ENCODE results near the gene AOAH.
"Not testable (repeated sequence)": the region's sequence is repeated elsewhere in the genome, so short reads cannot be mapped to it uniquely, and the experiment has no call there.

Gene AOAH

DNA sequence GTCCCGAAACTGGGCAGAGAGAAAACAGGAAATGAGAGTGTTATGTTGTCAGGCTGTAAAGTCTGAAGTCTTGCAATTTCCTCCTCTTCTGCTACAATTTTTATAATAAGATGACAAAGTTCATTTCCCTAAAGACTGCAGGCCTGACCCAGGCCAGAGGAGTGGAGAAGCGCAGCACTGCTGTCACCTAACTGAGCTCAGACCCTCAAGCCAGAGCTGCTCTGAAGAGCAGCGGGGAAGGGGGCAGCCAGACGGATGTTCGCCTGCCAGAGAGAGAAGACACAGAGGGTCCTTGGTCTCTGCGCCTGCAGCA is 12.6 kb upstream of the AOAH start:
- DNase-seq = peak; percentile 85 to 90

DNA sequence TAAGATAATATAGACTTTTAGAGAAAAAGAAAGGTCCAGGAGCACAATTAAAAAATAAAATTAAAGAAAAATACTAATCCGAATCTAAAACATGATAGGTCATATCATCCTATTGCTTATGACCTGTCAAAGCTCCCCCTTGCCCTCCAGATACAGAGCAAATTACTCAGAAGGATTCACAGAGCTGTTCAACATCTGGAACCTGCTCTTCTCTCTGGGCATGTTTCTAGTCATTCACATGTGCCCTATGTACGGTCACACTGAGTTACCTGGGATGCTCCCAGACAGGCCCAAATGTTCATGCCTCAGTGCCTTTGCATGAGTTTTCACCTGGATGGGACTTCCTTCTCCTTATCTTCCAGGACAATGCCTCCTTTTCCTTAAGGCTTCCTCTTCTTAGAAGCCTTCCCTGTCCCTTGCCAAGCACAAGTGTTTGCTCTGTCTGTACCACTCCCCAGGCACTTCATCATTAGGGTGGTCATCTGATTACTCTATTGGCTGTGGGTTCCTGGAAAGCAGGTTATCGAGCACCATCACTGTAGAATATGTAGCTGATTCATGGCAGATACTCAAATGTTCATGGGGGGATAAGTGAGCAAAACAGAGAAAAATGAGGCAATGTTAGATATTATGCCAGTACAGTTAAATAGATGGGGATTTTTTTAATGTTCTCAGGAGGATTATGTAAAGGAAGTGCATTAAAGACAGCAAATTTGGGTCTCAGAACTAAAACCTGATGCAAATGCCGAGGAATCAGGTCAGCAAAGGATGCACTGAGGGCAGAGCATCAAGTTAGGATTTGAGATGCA is 12.0 kb upstream of the AOAH start:
- DNase-seq = no peak

DNA sequence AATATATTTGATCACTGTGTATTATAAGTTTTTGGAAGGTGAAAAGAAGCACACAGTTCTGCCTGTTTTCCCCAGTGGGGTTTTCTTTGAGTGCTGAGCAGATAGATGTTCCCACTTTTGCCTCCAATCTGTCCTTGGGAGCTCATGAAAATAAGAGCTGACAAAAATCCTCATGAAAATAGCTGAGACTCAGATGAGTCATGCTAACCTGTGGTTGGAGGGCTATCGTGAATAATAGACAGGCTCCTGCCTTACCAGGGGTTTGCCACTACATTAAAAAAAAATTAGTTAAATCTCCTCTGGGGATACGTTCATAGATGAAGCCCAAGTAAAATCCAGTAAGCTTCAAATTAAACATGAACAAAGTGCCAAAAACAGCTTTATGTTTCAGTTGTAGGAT is 10.9 kb upstream of the AOAH start:
- no peak for DNase-seq

DNA sequence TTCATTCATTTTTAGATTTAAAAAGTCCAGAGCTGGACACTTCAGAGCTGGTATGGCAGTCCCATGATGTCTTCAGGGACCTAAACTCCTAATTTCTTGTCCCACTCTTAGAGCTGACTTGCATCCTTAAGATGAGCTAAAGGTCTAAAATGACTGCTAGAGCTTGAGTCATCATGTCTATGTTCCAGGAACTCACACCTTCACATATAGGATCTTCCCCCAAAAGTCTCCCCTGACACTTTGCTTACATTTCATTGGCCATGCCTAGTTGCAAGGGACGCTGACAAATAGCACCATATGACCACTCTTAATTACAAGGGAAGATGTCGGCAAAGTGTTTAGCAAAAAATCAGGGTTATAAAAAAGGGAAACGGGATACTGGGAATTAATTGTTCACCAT is 10.4 kb upstream of the AOAH start:
- no peak for DNase-seq

DNA sequence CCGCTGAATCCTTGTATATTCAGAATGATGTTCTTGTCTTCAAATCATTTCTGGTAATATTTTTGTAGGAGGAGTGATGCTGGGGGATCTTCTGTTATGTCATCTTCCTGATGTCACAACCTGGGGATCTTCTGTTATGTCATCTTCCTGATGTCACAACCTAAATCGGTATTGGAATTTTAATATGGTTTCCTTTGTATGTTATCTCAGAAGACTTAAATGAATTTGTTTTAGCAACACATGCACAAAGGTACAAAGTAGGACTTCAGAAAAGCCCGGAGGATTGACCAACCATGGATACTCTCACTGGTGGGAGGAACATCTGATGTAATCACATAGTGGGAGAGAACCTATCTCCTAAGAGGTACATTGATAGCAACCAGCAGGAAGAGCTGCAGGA is 9.1 kb upstream of the AOAH start:
- DNase-seq = no peak

DNA sequence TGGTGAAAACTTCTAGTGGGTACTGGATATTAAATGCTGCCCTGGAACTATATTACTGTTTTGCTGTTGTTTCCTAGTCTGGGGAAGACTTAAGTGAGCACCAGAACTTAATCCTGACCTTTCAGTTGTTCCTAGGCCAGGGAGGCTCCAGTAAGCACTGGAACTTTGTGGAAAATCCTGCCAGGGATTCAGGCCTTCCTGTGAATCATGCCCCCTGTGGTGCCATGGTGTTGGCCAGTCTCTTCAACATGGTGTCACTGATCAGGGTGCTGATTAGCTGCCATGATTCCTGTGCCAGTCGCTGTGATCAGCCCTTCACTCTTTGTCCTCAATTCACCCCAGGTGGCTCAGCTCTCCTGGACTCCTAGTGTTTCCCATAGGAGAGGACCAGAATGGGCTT is 8.5 kb upstream of the AOAH start:
- no peak for DNase-seq

DNA sequence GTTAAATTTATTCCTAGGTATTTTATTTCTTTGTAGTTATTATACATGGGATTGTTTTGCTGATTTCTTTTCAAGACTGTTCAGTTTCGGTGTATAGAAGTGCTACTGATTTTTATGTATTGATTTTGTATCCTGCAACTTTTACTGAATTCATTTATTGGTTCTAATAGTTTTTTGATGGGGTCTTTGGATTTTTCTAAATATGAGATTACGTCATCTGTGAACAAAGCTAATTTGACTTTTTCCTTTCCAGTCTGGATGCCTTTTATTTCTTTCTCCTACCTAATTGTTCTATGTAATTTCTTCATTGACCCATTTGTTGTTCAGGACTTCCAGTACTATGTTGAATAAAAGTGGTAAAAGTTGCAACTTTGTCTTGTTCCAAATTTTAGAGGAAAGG is 5.8 kb upstream of the AOAH start:
- DNase-seq = no peak

DNA sequence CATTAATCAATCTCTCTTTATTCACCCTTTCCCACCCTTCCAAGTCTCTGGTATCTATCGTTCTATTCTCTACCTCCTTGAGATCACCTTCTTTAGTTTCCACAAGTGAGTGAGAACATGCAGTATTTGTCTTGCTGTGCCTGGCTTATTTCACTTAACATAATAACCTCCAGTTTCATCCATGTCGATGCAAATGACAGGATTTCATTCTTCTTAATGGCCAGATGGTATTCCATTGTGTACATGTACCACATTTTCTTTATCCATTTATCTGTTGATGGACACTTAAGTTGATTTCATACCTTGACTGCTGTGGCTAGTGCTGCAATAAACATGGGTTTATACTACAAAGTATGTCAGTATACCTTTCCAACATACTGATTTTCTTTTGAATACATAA is 3.8 kb upstream of the AOAH start:
- no peak for DNase-seq

DNA sequence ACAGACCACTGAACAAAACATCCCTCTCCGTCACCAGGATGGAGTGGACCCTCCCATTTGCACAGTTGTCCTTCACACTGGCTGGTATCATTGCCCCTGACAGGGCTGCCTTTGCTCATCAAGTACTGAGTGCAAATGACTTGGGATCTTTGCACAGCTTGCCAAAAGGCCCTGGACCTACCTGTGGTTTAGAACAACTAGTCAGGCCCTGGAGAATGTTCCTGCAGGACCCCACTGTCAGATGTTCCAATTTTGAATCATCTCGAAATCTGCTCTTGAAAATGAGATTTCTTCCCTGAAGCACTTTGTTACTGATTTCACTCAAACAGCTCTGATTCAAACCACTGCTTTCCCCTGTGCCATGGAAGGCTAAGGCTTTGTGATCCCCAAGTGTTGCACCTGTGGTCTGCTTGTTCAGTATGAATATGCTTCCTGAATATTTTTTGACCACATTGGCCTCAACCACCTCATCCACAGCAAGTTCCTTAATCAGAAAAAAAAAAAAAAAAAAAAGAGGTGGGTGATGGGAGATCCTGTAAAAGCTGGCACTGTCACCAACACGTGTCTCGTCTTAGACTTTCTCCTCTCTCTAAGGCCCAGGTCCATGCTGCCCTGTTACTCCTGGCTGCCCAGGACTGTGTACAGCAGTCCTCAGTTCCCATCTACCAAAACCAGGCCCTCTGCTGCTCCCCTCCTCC is 2.7 kb upstream of the AOAH start:
- DNase-seq = peak; percentile 68 to 69

DNA sequence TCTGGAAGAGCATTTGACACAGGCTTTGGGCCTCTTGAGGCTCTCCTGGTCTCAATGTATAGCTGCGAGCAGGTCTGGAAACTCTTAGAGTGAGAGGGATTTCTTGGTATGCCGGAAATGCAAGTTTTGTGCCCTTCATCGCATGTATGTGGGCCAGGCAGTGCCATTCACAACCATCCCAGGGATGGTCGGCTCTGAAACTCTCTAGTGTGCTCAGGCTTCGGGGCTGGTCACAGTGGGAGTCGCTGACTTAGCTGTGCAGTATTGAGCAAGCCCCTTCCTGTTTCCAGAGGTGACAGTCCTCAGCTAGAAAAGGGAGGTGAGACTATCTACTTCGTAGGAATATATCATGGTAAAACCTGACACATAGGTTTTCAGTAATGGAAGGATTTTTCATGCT is 2.0 kb upstream of the AOAH start:
- DNase-seq = peak; percentile 44 to 76

DNA sequence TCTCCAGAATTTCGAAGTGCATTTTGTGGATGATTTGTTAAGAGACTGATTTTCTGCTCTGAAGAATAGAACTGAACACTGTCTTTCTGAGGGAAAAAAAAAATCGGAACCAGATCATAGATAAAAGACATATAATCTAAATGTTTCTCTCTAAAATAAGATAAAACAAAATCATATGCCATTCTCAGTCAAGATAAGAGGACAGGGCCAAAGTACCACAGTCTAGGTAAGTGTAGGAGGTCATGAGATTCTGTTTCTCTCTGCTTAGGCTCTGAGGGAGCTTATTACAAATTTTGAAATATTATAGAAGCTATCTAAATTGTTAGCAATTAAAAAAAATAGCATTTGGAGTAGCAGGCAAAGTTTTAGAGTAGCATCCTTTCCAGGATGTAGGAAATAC is 702 bp upstream of the AOAH start:
- DNase-seq = no peak

DNA sequence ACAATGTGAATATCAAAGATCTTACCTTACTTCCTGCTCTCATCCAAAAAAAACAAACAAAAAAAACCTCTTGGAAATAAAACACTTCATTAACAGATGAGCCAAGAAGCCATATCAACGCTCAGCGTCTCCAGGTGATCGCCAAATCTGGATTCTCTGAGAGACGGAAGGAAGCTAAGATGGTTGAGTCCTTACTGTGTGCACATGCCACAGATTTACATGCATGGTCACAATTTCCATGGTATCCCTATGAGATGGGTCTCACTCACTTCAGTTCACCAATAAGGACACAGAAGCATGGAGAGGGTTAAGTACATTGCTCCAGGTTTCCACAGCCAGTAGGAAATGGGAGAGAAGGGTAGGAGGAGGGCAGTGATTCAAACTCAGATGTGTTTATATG is 1.0 kb downstream of the AOAH start:
- no peak for DNase-seq

DNA sequence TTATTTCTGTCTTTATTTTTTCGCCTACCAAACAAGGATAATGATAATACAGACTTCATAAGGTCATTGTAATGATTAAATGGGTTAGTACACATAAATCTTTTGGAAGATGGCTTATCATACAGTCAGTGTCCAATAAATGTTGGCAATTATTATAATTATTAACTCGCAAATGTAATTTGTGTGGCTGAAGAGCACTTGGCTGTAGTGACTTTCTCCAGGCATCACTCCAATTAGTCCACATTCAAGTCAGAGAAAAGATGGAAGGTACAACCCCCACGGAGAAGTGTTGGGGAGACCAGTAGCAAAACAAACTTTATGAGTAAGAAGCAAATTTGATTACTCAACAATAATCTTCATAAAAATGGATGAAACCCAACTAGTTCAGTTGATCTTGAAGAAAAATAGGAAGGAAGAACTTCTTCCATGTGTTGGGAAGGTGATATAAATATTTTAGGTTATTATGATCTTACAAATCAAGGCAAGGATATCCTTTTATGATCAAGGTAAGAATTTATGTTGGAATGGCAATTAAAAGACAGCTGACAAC is 5.1 kb downstream of the AOAH start:
- no peak for DNase-seq

DNA sequence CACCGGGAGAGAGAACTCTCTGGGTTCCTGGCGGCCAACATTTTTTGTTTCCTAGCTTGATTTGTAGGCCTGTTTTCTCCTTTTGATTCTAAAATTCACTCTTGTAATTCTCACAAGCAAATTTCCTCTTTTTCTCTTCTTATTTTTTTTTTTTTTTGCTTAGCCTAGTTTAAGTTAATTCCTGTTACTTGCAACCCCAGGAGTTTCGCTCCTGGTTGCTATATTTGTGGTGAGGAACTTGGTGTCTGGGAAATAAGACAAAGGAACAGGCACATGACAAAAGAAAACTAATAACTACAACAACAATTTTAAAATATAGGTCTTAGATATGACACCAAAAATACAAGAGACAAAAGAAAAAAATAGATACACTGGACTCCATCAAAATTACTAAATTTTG is 6.7 kb downstream of the AOAH start:
- peak; percentile 52 to 57 for DNase-seq

DNA sequence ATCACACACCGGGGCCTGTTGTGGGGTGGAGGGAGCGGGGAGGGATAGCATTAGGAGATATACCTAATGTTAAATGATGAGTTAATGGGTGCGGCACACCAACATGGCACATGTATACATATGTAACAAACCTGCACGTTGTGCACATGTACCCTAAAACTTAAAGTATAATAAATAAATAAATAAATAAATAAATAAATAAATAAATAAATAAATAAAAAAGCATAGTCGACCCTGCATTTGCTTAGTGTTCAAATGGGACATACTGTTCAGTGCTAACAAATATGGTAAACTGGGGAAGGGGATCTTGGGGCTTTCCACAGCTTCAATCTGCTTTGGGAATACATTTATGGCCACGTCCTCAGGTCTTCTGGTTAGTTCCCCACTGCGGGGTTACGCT is 7.5 kb downstream of the AOAH start:
- not testable (repeated sequence) for DNase-seq

DNA sequence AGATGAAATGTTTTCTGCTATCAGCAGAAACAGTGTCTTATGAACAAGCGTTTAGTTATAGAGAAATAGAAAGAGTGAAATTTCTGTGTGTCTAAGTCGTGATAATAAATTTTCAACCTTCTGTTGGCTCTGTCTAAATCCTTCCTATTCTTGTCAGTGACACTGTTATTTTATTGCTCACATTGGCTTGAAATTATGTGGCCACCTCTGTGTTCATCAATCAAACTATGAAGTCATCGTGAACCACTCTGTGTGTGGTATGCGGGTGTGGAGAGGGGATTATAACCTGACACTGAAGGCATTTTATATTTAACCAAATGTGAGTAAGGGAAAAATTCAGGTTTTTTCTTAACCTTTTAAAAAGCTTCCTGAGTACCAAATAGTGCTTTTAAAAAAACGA is 12.3 kb downstream of the AOAH start:
- no peak for DNase-seq

DNA sequence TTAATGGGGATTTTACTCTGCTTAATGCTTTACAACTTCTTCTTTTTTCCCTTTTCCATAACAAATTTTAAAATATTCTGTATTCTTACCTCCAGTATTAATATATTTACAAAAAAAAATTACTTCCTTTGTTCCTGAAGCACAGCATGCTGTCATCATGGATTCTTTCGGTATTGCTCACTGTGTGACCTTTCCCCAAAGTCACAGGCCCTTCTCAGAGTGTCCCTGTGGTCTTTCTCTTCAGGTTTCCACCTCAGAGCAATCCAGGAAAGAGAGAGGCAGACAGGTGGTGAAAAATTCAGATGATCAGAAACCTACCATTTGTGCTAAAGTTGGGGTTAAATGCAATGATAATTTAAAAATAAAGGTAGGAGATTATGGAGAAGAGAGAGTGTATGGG is 13.0 kb downstream of the AOAH start:
- DNase-seq = no peak

DNA sequence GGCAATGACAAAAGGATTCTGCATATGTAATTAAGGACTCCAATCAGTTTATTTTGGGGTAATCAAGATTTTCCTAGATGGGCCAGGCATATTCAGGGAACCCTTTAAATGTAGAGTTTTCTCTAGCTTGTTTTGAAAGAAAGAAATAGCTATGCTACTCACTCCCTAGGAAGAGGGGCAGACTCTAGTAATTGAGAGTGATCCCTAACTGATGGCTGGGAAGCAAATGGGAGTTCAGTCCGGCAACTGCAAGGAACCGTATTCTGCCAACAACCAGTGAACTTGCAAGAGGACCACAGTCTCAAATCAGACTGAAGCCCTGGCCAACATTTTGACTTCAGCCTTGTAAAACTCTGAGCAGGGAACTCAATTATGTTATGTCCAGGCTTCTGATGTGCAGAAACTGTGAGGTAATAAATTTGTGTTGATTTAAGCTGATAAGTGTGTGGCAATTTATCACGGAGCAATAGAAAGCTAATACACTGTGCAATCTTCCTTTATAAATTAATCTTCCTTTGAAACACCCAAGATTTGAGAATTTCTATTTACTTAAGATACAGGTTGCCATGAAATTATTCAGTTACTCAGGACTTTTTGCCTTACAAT is 14.0 kb downstream of the AOAH start:
- DNase-seq = no peak

DNA sequence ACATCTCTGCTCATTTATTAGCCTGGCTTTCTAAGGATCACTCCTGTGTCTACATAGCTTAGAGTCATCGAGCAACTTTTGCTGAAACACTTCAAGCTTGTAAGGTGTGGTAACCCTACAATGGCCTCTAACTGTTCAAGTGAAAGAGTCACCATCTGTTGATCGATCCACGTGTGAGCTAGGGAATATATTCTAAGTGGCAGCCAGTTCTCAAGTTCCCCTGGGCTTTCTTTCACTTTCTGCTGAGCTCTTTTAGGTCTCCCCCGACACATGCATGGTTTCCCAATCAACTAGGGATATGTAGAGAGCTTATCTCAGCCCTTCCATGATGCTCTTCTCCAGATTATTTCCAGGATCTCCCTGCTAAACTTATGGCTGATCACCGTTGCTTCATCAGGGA is 15.5 kb downstream of the AOAH start:
- DNase-seq = no peak

DNA sequence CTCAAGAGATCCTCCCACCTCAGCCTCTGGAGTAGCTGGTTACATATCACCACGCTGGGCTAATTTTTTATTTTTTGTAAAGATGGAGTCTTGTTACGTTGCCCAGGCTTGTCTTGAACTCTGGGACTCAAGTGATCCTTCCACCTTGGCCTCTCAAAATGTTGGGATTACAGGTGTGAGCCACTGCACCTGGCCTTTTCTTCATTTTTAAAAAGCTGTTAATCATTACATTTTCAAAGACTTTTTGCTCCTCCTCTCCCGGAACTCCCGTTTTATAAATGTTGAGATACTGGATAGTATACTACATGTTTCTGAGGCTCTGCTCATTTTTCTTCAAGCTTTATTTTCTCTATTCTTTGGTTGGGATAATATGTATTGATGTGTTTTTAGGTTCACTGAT is 16.4 kb downstream of the AOAH start:
- DNase-seq = no peak

DNA sequence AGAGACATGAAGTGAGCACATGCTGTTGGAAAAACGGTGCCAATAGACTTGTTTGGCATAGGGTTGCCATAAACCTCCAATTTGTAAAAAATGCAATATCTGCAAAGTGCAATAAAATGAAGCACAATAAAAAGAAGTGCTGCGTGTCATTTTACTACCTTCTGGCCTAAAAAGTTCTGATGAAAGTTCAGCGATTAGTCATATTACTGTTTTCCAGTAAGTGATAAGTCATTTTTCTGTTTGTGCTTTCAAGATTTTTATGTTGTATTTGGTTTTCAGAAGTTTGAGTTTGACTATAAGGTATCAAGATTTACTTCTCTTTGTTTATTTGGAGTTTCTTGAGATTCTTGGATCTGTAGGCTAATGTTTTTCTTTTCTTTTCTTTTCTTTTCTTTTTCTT is 16.8 kb downstream of the AOAH start:
- DNase-seq = no peak

DNA sequence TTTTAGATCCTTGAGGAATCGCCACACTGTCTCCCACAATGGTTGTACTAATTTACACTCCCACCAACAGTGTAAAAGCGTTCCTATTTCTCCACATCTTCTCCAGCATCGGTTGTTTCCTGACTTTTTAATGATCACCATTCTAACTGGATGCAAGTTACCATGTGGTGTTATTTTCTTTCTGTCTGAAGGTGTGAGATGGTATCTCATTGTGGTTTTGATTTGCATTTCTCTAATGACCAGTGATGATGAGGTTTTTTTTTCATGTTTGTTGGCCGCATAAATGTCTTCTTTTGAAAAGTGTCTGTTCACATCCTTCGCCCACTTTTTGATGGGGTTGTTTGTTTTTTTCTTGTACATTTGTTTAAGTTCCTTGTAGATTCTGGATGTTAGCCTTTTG is 20.4 kb downstream of the AOAH start:
- not testable (repeated sequence) for DNase-seq

DNA sequence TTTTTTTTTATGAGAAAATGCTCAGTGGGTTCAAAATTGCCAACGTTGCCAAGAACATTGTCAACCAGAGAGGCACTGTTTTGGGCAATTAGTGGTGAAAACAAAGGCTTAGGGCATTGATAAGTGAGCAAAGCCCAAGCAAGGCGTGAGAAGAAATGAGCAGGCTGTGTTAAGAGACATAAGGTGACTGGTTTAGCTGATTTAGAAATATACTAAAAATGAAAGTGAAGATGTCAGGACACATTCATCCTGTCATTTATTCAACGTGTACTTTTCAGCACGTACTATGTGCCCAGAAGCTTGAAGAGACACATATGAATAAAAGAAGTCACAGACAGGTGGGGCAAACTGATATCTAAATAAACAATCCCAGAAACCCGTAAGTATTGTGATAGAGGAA is 31.8 kb downstream of the AOAH start:
- no peak for DNase-seq

DNA sequence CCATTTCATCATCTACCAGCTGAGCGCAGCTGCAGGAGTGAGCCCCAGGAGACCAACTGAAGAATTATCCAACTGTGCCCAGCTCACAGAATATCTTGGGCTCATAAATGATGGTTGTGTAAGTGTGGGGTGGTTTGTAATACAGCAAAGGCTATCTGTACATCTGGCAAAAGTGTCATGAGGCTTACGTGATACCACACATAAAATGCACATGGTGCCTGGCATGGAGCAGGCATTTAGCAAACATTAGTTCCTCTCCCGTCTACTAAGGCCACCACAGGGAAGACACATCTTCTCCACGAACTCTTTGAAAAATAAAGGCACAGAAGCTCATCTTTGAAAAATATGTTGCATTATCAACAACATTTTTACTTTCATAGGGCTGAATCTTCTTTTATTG is 32.3 kb downstream of the AOAH start:
- DNase-seq = no peak
